Activated CD8-positive, alpha-beta memory T cell treated with anti-CD3 and anti-CD28 coated beads, Interleukin-2, amount 50 U/mL, for 4 hours (primary cell): ENCODE measurements around the gene CHMP1A.
A peak's percentile ranks its signal among the peaks of the same experiment; 100 is the strongest.

ENCODE experiments used
- DNase-seq: peaks from one replicate; pipeline ENCODE4 v3.0.0-alpha.2; 2020

CHMP1A gene

GRCh38 chr16:89602273-89602951 is 55.1 kb downstream of the CHMP1A start:
- DNase-seq = peak; percentile 75

- no peak for DNase-seq
Observed at GRCh38 chr16:89601906-89602272, 55.6 kb downstream of the CHMP1A start.

GRCh38 chr16:89600956-89601355 is 56.6 kb downstream of the CHMP1A start:
- no peak for DNase-seq

- DNase-seq = no peak
Observed at GRCh38 chr16:89600427-89600826, 57.1 kb downstream of the CHMP1A start.

GRCh38 chr16:89599902-89600301 is 57.6 kb downstream of the CHMP1A start:
- DNase-seq = no peak

GRCh38 chr16:89599451-89599858 is 58.1 kb downstream of the CHMP1A start:
- peak; percentile 51 for DNase-seq

- DNase-seq = no peak
Observed at GRCh38 chr16:89598199-89598598, 59.3 kb downstream of the CHMP1A start.

- peak; percentile 13 for DNase-seq
Observed at GRCh38 chr16:89596957-89597649, 60.4 kb downstream of the CHMP1A start.

- DNase-seq = peak; percentile 13
Observed at GRCh38 chr16:89596061-89596689, 61.3 kb downstream of the CHMP1A start.

GRCh38 chr16:89595330-89596060 is 62.0 kb downstream of the CHMP1A start:
- DNase-seq = peak; percentile 13
